GM18502 (cell line): Measurements from ENCODE around the gene RAB2B.

Experiments used
- ATAC-seq: cut with Tn5 transposase; IDR thresholded peaks from one replicate; pipeline ENCODE4 v1.9.1; 2021; ENCODE audit warnings: mild to moderate bottlenecking; ENCODE audit not compliant: unreplicated experiment, poor library complexity

Gene RAB2B

DNA sequence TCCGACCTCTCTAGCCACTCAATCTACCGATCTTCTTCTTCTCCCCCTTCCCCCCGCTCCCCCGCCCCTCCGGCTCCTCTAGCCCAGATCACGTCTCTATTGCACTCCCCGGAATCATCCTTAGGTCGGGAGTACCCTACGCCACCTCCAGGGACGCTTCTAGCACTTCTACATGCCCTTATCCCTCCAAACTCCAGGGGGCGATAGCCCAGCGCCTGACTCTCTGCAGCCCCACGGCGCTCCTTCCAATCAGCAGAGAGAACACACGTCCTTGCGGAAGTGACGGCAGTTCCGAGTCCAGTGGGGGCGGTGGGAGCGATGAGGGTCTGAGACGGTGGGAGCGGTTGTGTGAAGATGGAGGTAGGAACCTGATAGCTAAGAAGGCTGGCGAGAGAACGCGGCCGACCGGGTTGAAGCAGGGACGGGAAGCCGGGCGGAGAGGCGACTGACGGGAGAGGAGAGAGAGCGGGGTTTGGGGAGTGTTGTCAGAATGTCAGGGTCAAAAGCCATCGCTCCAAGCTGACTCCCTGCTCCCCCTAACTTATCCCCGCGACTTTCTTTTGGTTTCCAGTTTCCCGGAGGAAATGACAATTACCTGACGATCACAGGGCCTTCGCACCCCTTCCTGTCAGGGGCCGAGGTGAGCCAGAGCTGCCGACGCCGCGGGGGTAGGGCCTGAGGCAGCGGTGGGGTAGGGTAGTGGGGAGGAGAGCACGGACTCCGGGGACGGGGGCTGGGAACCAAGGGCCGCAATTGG lies at the start of gene RAB2B, which contains the start of gene TOX4:
Gene RAB2B (minus strand): TSS at position 35 of the 757 bp plus-strand sequence. CDS start 87 bp downstream, outside the sequence.
Gene TOX4 (plus strand): TSS at position 271 of the 757 bp plus-strand sequence. CDS start 84 bp downstream, at position 355.
- peak; percentile 99 for ATAC-seq

GRCh38 chr14:21525962-21526671 lies 49.4 kb upstream of the RAB2B start, which contains the start of gene SALL2:
SALL2 (minus strand) TSS chr14:21526346; CDS start chr14:21526127, 219 bp downstream.
- peak; percentile 72 for ATAC-seq

GRCh38 chr14:21525571-21525961 lies 48.8 kb upstream of the RAB2B start:
- no peak for ATAC-seq

GRCh38 chr14:21524575-21525490 lies 48.1 kb upstream of the RAB2B start:
- no peak for ATAC-seq

- no peak for ATAC-seq
Measured at GRCh38 chr14:21523203-21523602, 46.4 kb upstream of the RAB2B start.

GRCh38 chr14:21521501-21521900 lies 44.7 kb upstream of the RAB2B start:
- ATAC-seq, result no peak

GRCh38 chr14:21520767-21521166 lies 44.0 kb upstream of the RAB2B start:
- no peak for ATAC-seq

DNA sequence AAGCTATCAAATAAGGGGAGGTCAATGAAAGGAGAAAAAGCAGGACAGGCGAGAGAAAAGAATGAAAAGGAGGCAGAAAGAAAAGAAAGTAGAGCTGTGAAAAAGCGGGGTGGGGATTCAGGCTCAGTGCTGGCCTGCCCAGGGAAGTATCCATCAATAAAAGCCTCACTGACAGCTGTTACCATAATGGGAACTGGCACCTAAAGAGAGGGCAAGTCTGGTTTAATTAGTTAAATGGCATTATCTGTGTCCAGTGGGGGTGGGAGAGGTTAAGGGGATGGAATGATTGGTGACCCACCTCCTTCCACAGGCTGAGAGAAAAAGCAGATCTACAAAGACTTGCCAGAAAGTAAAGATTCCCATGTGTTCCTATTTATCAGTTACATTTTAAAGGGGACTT lies 42.0 kb upstream of the RAB2B start:
- no peak for ATAC-seq

DNA sequence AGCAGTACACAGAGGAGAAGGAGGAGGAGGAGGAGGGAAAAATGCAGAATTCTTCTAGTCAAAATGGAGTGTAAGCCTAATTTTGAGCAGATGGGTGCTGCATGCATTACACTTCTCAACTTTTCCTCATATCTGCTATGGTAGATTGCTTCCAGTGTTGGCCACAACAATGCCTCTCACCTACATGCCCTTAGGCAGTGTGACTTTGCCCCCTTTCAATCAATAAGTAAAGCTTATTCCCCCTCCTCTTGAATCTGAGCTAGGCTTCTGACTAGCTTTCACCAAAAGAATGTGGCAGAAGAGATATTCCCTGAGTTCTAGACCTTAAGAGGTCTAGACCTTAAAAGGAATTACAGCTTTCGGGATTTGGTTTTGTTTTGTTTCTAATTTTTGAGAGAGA lies 37.6 kb upstream of the RAB2B start:
- no peak for ATAC-seq

DNA sequence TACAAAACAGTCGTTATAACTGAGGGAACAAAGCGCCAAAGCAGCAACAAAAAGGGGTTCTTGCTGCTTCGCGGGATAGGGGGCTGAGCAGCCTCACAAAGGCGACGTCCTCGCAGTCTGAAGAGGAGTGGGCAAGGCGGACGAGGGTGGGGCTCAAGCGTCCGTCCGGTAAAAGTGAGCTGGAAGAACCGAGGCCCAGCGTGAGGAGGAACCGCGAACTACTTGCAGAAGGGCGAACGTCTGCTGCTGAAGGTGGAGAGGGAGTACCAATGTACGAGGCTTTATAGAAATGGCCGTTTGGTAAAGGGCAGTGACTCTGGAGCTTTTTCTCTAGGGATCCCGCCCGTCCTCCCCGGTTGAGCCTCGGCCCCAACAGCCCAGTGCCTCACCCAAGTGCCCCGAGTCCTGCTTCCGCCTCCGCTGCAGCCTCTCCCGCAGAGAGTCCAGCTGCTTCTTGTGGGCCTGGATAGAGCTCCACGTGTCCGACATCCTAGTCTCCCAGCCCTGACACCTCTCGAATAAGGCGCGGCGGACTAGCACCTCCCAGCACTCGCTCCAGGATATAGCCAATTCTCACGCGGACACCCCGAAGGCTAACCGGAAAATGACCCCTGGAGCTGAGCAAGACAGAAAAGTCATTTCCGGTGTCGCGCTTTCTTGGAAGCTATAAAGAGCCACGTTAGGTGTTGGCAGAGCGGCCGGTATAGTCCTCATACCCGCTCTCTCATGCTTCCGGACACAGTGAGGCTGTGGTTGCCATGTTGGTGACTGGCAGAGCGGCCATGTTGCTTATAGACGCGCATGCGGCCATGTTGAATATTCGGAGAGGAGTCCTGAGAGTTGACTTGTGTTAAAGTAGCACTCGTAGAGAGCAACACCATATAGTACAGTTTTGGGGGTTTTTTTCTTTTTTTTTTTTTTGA lies 34.2 kb upstream of the RAB2B start, which contains the start of gene METTL3:
Gene METTL3 (minus strand): TSS at position 606 of the 923 bp plus-strand sequence. CDS start 117 bp downstream, at position 489.
- peak; percentile 98 for ATAC-seq

DNA sequence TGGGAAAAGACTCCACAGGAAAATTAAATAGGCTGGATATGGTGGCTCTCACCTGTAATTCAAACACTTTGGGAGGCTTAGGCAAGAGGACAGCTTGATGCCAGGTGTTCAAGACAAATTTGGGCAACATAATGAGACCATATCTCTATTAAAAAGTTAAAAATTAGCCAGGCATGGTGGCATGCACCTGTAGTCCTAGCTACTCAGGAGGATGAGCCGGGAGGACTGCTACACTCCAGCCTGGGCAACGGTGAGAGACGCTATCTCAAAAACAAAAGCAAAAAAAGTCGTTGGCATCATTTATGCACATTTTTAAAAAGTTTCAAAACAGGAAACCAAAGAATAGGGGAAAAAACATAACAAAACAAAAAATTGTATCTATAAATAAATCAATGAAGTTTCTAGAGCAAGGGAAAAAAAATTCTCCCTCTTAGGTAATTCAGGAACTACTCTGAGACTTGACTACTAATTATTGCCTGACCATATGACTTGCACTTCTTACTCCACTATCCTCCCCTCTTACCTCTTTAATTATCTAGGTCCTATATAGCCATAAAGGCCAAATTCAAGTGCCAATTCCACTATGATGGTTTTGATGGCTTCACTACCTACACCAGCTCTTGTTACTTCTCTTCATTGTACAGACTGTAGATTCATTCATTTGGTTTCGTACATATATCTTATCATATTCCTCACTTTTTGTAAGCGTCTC lies 32.8 kb upstream of the RAB2B start:
- no peak for ATAC-seq

DNA sequence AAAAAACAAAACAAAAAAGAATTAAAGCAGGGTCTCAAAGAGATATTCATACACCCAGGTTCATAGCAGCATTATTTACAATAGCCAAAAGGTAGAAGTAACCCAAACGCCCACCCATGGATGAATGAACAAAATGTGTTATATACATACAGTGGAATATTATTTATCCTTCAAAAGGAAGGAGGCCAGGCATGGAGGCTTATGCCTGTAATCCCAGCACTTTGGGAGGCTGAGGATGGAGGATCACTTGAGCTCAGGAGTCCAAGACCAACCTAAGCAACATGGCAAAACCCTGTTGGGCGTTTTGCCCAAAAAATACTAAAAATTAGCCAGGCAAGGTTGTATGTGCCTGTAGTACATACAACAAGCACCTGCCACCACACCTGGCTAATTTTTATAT lies 29.8 kb upstream of the RAB2B start:
- ATAC-seq, result no peak

- ATAC-seq, result peak; percentile 82
Measured at GRCh38 chr14:21505012-21505553, 28.3 kb upstream of the RAB2B start.

DNA sequence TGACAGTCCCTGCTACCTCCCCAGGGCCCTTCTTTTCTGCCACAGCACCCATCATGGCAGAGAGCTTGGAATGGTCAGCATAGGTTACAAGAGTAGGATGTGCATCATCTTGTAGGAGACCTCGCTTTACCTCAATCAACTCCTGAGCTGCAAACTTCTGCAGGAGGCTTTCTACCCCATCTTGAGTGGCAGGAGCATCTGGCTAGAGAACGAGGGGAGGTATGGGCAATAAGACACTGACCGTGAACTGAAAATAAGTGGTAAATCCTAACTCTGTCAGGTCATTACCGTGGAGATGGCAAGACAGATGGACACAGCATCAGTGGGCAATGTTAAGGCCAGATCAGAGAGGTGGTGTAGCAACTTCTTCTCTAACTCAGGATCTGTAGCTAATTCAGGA lies 26.6 kb upstream of the RAB2B start:
- ATAC-seq, result no peak

DNA sequence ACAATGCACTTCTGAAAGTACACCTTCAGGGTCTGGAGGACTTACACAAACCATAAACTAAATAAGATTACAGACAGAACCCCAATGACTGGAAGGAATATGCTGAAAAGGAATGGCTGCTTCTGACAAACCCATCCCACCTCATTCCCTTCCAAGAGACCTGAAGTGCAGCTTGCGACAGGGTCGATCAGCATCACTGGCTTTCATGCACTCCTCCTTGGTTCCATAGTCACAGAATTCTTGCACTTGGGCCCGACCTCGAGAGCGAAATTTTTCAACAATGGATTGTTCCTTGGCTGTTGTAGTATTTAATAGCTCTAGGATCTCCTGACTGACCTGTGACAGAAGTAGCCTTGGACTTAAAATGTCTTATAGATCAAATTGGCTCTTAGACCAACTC lies 24.8 kb upstream of the RAB2B start:
- no peak for ATAC-seq

DNA sequence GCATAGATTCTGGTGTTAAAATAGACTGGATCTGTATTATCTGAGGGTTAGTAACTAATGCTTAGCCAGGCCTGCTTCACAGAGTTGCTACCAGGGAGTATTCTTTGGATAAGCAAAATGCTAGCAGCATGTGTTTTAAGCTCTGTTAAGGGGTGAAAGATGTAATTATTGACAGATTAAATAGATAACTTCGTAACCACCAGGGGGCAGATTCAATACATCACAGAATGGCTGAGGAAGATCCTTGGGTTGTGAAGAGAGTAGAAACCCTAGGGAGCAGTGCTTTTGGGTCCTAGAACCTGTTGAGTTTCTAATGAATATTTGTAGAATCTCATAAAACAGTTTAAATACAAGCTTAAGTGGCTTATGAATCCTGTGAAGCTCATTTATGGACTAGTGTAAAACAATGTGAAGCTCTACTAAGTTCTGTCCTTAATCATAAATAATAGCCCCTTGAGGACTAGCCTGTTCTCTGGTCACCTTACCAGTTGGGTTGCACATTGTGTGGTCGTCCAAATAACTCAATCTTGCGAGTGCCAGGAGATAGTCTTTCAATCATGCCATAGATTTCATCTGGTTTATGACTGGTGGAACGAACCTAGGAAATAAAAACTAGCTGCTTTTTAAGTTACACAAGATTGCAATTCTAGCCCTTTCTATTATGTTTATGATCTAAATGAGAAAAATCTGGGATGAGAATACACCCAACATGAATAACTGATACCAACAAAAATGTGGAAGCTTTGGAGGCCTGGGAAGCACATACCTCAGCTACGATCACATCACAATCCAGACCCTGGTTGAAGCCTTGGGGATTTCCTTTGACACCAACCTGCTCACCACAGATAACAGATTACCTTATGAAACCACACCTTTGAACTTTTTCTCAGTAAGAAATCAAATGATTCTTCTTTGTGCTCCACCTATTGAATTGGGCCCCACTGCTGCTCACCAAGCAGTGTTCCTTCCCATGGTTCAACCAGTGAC lies 22.1 kb upstream of the RAB2B start:
- no peak for ATAC-seq

DNA sequence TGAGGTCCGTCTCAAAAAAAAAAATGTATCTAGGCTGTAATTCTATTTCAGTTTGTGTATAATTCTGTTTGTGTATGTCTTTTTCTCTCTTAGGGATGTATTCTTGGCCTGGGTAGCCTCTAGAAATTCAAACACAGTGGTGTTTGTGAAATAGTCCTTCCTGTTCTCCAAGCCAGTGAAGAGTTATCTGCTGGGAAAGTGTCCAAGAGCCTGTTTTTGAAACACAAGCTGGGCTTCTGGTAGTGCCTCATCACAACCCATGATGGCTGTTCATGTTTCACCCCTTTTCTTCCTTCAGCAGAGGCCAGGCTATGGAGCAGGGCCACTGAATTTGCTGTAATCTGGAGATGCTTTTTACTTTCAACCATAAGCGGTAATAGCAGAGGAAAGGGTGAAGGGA lies 19.7 kb upstream of the RAB2B start:
- ATAC-seq, result no peak
